Naive thymus-derived CD8-positive, alpha-beta T cell (primary cell): ENCODE data around the gene CAST. TPM values are rescaled to one million over a fixed set of nuclear protein-coding genes. Genes with fewer than 3 reads are reported as not detected.
A peak's percentile ranks its signal among the peaks of the same experiment; 100 is the strongest.

Experiments
- ATAC-seq, 2 donors: fragments of 150-1000 bp; cut with Tn5 transposase in 1 of 2; sonication (Bioruptor Pico), chemical (Tn5 transposase) in 1 of 2; 1 replicate in 1 of 2; 2 replicates in 1 of 2; pipeline ENCODE4 v1.10.0; 2021; ENCODE audit warnings: mild to moderate bottlenecking in 2 of 2, moderate library complexity in 2 of 2
- POLR2A ChIA-PET: fragments of 350-600 bp; sonication (Branson Sonifier 250); formaldehyde crosslinking; loops from one replicate; lab custom pipeline; 2021; ENCODE audit warnings: antibody characterized with exemption; lab: Charles Lee
- DNase-seq, 10 donors: peaks; one replicate each; pipeline versions ENCODE4 v3.0.0 to v3.0.0-alpha.2; 2020 to 2022
- H3K27ac Mint-ChIP-seq, 10 donors: one replicate each; pipeline ENCODE4 v1.8.0; 2020 to 2022; ENCODE audit warnings: mild to moderate bottlenecking in 10 of 10, mixed read lengths in 10 of 10, moderate library complexity in 4 of 10, inconsistent platforms in 1 of 10
- H3K27me3 Mint-ChIP-seq, 5 donors: one replicate each; pipeline ENCODE4 v1.8.0; 2021 to 2022; ENCODE audit warnings: mixed read lengths in 5 of 5
- H3K36me3 Mint-ChIP-seq, 3 donors: one replicate each; pipeline ENCODE4 v1.8.0; 2020 to 2022; ENCODE audit warnings: mixed read lengths in 3 of 3, mild to moderate bottlenecking in 2 of 3, inconsistent platforms in 1 of 3
- H3K4me1 Mint-ChIP-seq, 4 donors: one replicate each; pipeline ENCODE4 v1.8.0; 2021 to 2022; ENCODE audit warnings: mixed read lengths in 4 of 4
- H3K4me3 Mint-ChIP-seq, 10 donors: one replicate each; pipeline ENCODE4 v1.8.0; 2020 to 2022; ENCODE audit warnings: mild to moderate bottlenecking in 10 of 10, mixed read lengths in 10 of 10, moderate library complexity in 6 of 10, inconsistent platforms in 1 of 10
- H3K9me3 Mint-ChIP-seq, 9 donors: one replicate each; pipeline ENCODE4 v1.8.0; 2020 to 2022; ENCODE audit warnings: mixed read lengths in 9 of 9, mild to moderate bottlenecking in 3 of 9, inconsistent platforms in 1 of 9, moderate library complexity in 1 of 9
- polyA plus RNA-seq, 3 donors: library from polyadenylated mRNA; unstranded; fragments of 300-500 nt; fragmentation: Illumina TruSeq; gene quantifications; one replicate each; pipeline ENCODE4 v1.2.3, GENCODE V29; 2021
- total RNA-seq, 8 experiments: library from RNA in 2 of 8; stranded (reverse) in 2 of 8; gene quantifications; one replicate each; pipeline ENCODE4 v1.2.3 and lab custom pipeline; 2021 to 2026

CAST gene
- total and polyA plus RNA-seq, 5 experiments from 2014 or later = 29.9 to 115 (median 42.2) TPM

GRCh38 chr5:96718635-96719077, 56.5 kb downstream of the CAST start:
- no peaks in the 10 kb centered on the region for H3K27me3 Mint-ChIP-seq
- POLR2A ChIA-PET = no interaction called here
- H3K36me3 Mint-ChIP-seq = peaks cover 0 to 10% (median 0%) of the 10 kb centered on the region in 3 donors
- no peaks in the 10 kb centered on the region for H3K9me3 Mint-ChIP-seq
- peaks cover 23 to 59% (median 49%) of the 10 kb centered on the region in 4 donors for H3K4me1 Mint-ChIP-seq
- DNase-seq (no peak), ATAC-seq (no peak)
- no peak overlapping the region for H3K4me3 Mint-ChIP-seq
- H3K27ac Mint-ChIP-seq = peak overlapping the region in 5 of 10 donors; percentile 9 to 58 (median 24)

GRCh38 chr5:96720408-96720807, 58.2 kb downstream of the CAST start:
- DNase-seq = no peak
- Mint-ChIP-seq H3K36me3 (peaks cover 0 to 13% (median 0%) of the 10 kb centered on the region in 3 donors), H3K4me1 (peaks cover 19 to 45% (median 34%) of the 10 kb centered on the region in 4 donors), H3K9me3 (no peaks in the 10 kb centered on the region), H3K27ac (peak overlapping the region in 2 of 10 donors; percentile 4 to 39), H3K27me3 (no peaks in the 10 kb centered on the region), H3K4me3 (no peak overlapping the region)
- POLR2A ChIA-PET = no interaction called here
- no peak for ATAC-seq

- POLR2A ChIA-PET = no interaction called here
- Mint-ChIP-seq H3K27ac (peak overlapping the region in 4 of 10 donors; percentile 7 to 39 (median 18)), H3K4me3 (no peak overlapping the region), H3K27me3 (no peaks in the 10 kb centered on the region), H3K9me3 (no peaks in the 10 kb centered on the region), H3K4me1 (peaks cover 15 to 42% (median 27%) of the 10 kb centered on the region in 4 donors), H3K36me3 (peaks cover 0 to 20% (median 0%) of the 10 kb centered on the region in 3 donors)
- ATAC-seq = no peak
- DNase-seq = no peak
These were observed 59.3 kb downstream of the CAST start for GRCh38 chr5:96721351-96721977.

GRCh38 chr5:96725257-96725656, 63.1 kb downstream of the CAST start:
- DNase-seq = no peak
- Mint-ChIP-seq H3K27me3 (no peaks in the 10 kb centered on the region), H3K9me3 (no peaks in the 10 kb centered on the region), H3K4me3 (no peak overlapping the region), H3K27ac (peak overlapping the region in 1 of 10 donors; percentile 68), H3K4me1 (peaks cover 6 to 30% (median 8%) of the 10 kb centered on the region in 4 donors), H3K36me3 (peaks cover 0 to 37% (median under 1%) of the 10 kb centered on the region in 3 donors)
- POLR2A ChIA-PET = no interaction called here
- no peak for ATAC-seq

- Mint-ChIP-seq H3K36me3 (peaks cover 0 to 49% (median 9%) of the 10 kb centered on the region in 3 donors), H3K9me3 (no peaks in the 10 kb centered on the region), H3K4me1 (peaks cover 2 to 22% (median 5%) of the 10 kb centered on the region in 4 donors), H3K4me3 (no peak overlapping the region), H3K27me3 (no peaks in the 10 kb centered on the region), H3K27ac (peak overlapping the region in 2 of 10 donors; percentile 15 to 36)
- ATAC-seq (no peak), DNase-seq (no peak)
- POLR2A ChIA-PET = no interaction called here
These were observed 64.6 kb downstream of the CAST start for GRCh38 chr5:96726802-96727201.

GRCh38 chr5:96729156-96729555, 67.0 kb downstream of the CAST start:
- H3K36me3 Mint-ChIP-seq = peaks cover 0 to 54% (median 9%) of the 10 kb centered on the region in 3 donors
- H3K9me3 Mint-ChIP-seq = no peaks in the 10 kb centered on the region
- DNase-seq = no peak
- H3K4me3 Mint-ChIP-seq = no peak overlapping the region
- peaks cover 2 to 22% (median 9%) of the 10 kb centered on the region in 4 donors for H3K4me1 Mint-ChIP-seq
- POLR2A ChIA-PET = interaction anchor here (1.2 kb wide), 1 partner anchor 66 kb away, joined by 3 read pairs; no protein-coding TSS in a partner anchor
- H3K27me3 Mint-ChIP-seq = no peaks in the 10 kb centered on the region
- H3K27ac Mint-ChIP-seq = no peak overlapping the region
- no peak for ATAC-seq

- DNase-seq = no peak
- ATAC-seq = no peak
- no peaks in the 10 kb centered on the region for H3K27me3 Mint-ChIP-seq
- H3K36me3 Mint-ChIP-seq = peaks cover 0 to 58% (median 9%) of the 10 kb centered on the region in 3 donors
- no peak overlapping the region for H3K4me3 Mint-ChIP-seq
- POLR2A ChIA-PET = interaction anchor here (0.6 kb wide), 1 partner anchor 272 kb away, joined by 3 read pairs; no protein-coding TSS in a partner anchor
- peaks cover 8 to 27% (median 16%) of the 10 kb centered on the region in 4 donors for H3K4me1 Mint-ChIP-seq
- H3K27ac Mint-ChIP-seq = no peak overlapping the region
- H3K9me3 Mint-ChIP-seq = no peaks in the 10 kb centered on the region
These were observed 68.4 kb downstream of the CAST start for GRCh38 chr5:96730586-96730985.

GRCh38 chr5:96733771-96734500, 71.8 kb downstream of the CAST start:
- no peaks in the 10 kb centered on the region for H3K9me3 Mint-ChIP-seq
- POLR2A ChIA-PET = no interaction called here
- H3K27me3 Mint-ChIP-seq = no peaks in the 10 kb centered on the region
- H3K4me3 Mint-ChIP-seq = no peak overlapping the region
- ATAC-seq (no peak), DNase-seq (no peak)
- peak overlapping the region in 5 of 10 donors; percentile 2 to 87 (median 35) for H3K27ac Mint-ChIP-seq
- H3K4me1 Mint-ChIP-seq = peaks cover 8 to 13% (median 10%) of the 10 kb centered on the region in 4 donors
- H3K36me3 Mint-ChIP-seq = peaks cover 0 to 75% (median 14%) of the 10 kb centered on the region in 3 donors

- H3K36me3 Mint-ChIP-seq = peaks cover 0 to 72% (median 17%) of the 10 kb centered on the region in 3 donors
- ATAC-seq = no peak
These were observed 72.7 kb downstream of the CAST start for GRCh38 chr5:96734871-96735325.

GRCh38 chr5:96736937-96737336, 74.8 kb downstream of the CAST start:
- H3K36me3 Mint-ChIP-seq = peaks cover 0 to 76% (median 19%) of the 10 kb centered on the region in 3 donors
- H3K27ac Mint-ChIP-seq = peak overlapping the region in 6 of 10 donors; percentile 3 to 52 (median 44)
- DNase-seq = no peak
- POLR2A ChIA-PET = no interaction called here
- no peak overlapping the region for H3K4me3 Mint-ChIP-seq
- H3K27me3 Mint-ChIP-seq = no peaks in the 10 kb centered on the region
- ATAC-seq = no peak
- no peaks in the 10 kb centered on the region for H3K9me3 Mint-ChIP-seq
- H3K4me1 Mint-ChIP-seq = peaks cover 8 to 13% (median 10%) of the 10 kb centered on the region in 4 donors

More at GRCh38 chr5:96734871-96735325, 72.7 kb downstream of the CAST start:
- H3K9me3 Mint-ChIP-seq = no peaks in the 10 kb centered on the region
- DNase-seq = no peak
- no peak overlapping the region for H3K4me3 Mint-ChIP-seq
- H3K4me1 Mint-ChIP-seq = peaks cover 8 to 13% (median 10%) of the 10 kb centered on the region in 4 donors
- H3K27ac Mint-ChIP-seq = peak overlapping the region in 4 of 10 donors; percentile 2 to 49 (median 43)
- H3K27me3 Mint-ChIP-seq = no peaks in the 10 kb centered on the region
- POLR2A ChIA-PET = interaction anchor here (0.6 kb wide), 1 partner anchor 51 kb away, joined by 3 read pairs; no protein-coding TSS in a partner anchor

- Mint-ChIP-seq H3K36me3 (peaks cover 0 to 89% (median 23%) of the 10 kb centered on the region in 3 donors), H3K4me3 (no peak overlapping the region), H3K4me1 (peaks cover 0 to 8% (median 0%) of the 10 kb centered on the region in 4 donors), H3K27ac (peak overlapping the region in 3 of 10 donors; percentile 4 to 59 (median 25)), H3K27me3 (no peaks in the 10 kb centered on the region), H3K9me3 (no peaks in the 10 kb centered on the region)
- DNase-seq (no peak), ATAC-seq (no peak)
- POLR2A ChIA-PET = interaction anchor here (0.9 kb wide), 1 partner anchor 11 kb away, joined by 4 read pairs; no protein-coding TSS in a partner anchor
These were observed 78.9 kb downstream of the CAST start for GRCh38 chr5:96741106-96741505.

GRCh38 chr5:96741891-96742309, 79.7 kb downstream of the CAST start:
- Mint-ChIP-seq H3K4me1 (peaks cover 0 to 8% (median 0%) of the 10 kb centered on the region in 4 donors), H3K27ac (peak overlapping the region in 4 of 10 donors; percentile 4 to 47 (median 6)), H3K36me3 (peaks cover 0 to 91% (median 23%) of the 10 kb centered on the region in 3 donors), H3K4me3 (no peak overlapping the region), H3K9me3 (no peaks in the 10 kb centered on the region), H3K27me3 (no peaks in the 10 kb centered on the region)
- DNase-seq (no peak), ATAC-seq (no peak)
- POLR2A ChIA-PET = interaction anchor here (0.9 kb wide), 1 partner anchor 10 kb away, joined by 4 read pairs; no protein-coding TSS in a partner anchor
